Sigmoid colon (tissue), 4 donors: ENCODE data around the gene VDAC1.

Experiments used
- CTCF ChIP-seq, 4 experiments: fragments of 450-650 bp in 3 of 4; fragments of 200-600 bp in 1 of 4; IDR thresholded peaks; one replicate each; pipeline ENCODE4 v1.5.1; 2016 to 2019; ENCODE audit warnings: antibody characterized with exemption in 4 of 4, mild to moderate bottlenecking in 3 of 4, moderate library complexity in 2 of 4
- EP300 ChIP-seq, 4 donors: sonication (generic); formaldehyde crosslinking; IDR thresholded peaks; one replicate each; pipeline ENCODE4 v1.6.1; 2017; ENCODE audit warnings: antibody characterized with exemption in 4 of 4
- POLR2A ChIP-seq, 2 donors: fragments of 450-650 bp; IDR thresholded peaks; one replicate each; pipeline ENCODE4 v1.6.1; 2016; ENCODE audit warnings: antibody characterized with exemption in 2 of 2, mild to moderate bottlenecking in 2 of 2, moderate library complexity in 2 of 2

GRCh38 chr5:134000696-134001453 is 3.9 kb downstream of the VDAC1 start:
- TF ChIP-seq CTCF (IDR thresholded peaks at IDR 0.05) (no peak), EP300 (IDR thresholded peaks at IDR 0.05) (no peak), POLR2A (IDR thresholded peaks at IDR 0.05) (no peak)
